HEK293 (cell line): ENCODE data around the gene RAB3B.

Experiments
- CTCF ChIA-PET: fragments of 350-600 bp; formaldehyde crosslinking; extraction: SDS; loops from one replicate; lab custom pipeline; 2021; ENCODE audit warnings: antibody characterized with exemption; lab: Yijun Ruan, JAX
- POLR2A ChIA-PET: fragments of 300-600 bp; formaldehyde crosslinking; extraction: SDS; loops from one replicate; lab custom pipeline; 2020; ENCODE audit warnings: antibody characterized with exemption, inconsistent platforms; lab: Yijun Ruan, JAX
- H3K27ac ChIP-seq: fragments of 200-500 bp; sonication (Bioruptor generic); 2 replicates; pipeline ENCODE4 v1.5.1; 2014; ENCODE audit warnings: low read depth, low read length, control low read depth, inconsistent platforms; ENCODE audit errors: extremely low read depth
- H3K36me3 ChIP-seq, 2 experiments: fragments of 200-500 bp in 1 of 2; sonication (Bioruptor generic) in 1 of 2; 1 replicate in 1 of 2; 2 replicates in 1 of 2; pipeline ENCODE4 v1.5.1; 2014 to 2017; ENCODE audit warnings: inconsistent platforms in 2 of 2, low read length in 2 of 2; ENCODE audit not compliant: control insufficient read depth in 2 of 2, insufficient read depth in 1 of 2
- H3K4me1 ChIP-seq: fragments of 200-500 bp; sonication (Bioruptor generic); 2 replicates; pipeline ENCODE4 v1.5.1; 2014; ENCODE audit warnings: mild to moderate bottlenecking, low read length, inconsistent platforms; ENCODE audit not compliant: control insufficient read depth, insufficient read depth
- H3K4me3 ChIP-seq: 2 replicates; pipeline ENCODE4 v1.5.1; 2011; ENCODE audit warnings: low read depth, mild to moderate bottlenecking, control low read depth, low read length, moderate library complexity
- H3K9me3 ChIP-seq: fragments of 200-500 bp; sonication (Bioruptor generic); 2 replicates; pipeline ENCODE4 v1.5.1; 2014; ENCODE audit warnings: low read depth, low read length, inconsistent platforms; ENCODE audit not compliant: control insufficient read depth, insufficient read depth
- ZBTB17 ChIP-seq: fragments of 450-650 bp; formaldehyde crosslinking; IDR thresholded peaks from 2 replicates; pipeline ENCODE4 v1.5.1; 2016; ENCODE audit warnings: missing biosample characterization, missing genetic modification characterization
- ZBTB8A ChIP-seq: fragments of 450-650 bp; formaldehyde crosslinking; IDR thresholded peaks from 2 replicates; pipeline ENCODE4 v1.5.1; 2016; ENCODE audit warnings: missing biosample characterization, missing genetic modification characterization
- ZNF140 ChIP-seq: fragments of 450-650 bp; formaldehyde crosslinking; IDR thresholded peaks from 2 replicates; pipeline ENCODE4 v1.5.1; 2016; ENCODE audit warnings: missing biosample characterization, missing genetic modification characterization
- ZNF19 ChIP-seq: fragments of 450-650 bp; formaldehyde crosslinking; IDR thresholded peaks from 2 replicates; pipeline ENCODE4; 2016; ENCODE audit warnings: missing biosample characterization, missing genetic modification characterization, low read depth
- ZNF211 ChIP-seq: fragments of 450-650 bp; formaldehyde crosslinking; IDR thresholded peaks from 2 replicates; pipeline ENCODE4 v1.5.1; 2016; ENCODE audit warnings: low read depth, missing biosample characterization, missing genetic modification characterization
- ZNF23 ChIP-seq: fragments of 450-650 bp; formaldehyde crosslinking; IDR thresholded peaks from 2 replicates; pipeline ENCODE4 v1.5.1; 2016; ENCODE audit warnings: missing biosample characterization, missing genetic modification characterization, borderline replicate concordance
- ZNF292 ChIP-seq: fragments of 450-650 bp; formaldehyde crosslinking; IDR thresholded peaks from 2 replicates; pipeline ENCODE4 v1.5.1; 2016; ENCODE audit warnings: low read depth, missing biosample characterization, missing genetic modification characterization, borderline replicate concordance
- ZNF335 ChIP-seq: fragments of 450-650 bp; formaldehyde crosslinking; conservative IDR thresholded peaks from 2 replicates; pipeline ENCODE4 v1.5.1; 2016; ENCODE audit warnings: missing biosample characterization, missing genetic modification characterization
- ZNF354C ChIP-seq: fragments of 450-650 bp; formaldehyde crosslinking; IDR thresholded peaks from 2 replicates; pipeline ENCODE4 v1.5.1; 2016; ENCODE audit warnings: missing biosample characterization, missing genetic modification characterization, low read depth, borderline replicate concordance
- ZNF37A ChIP-seq: fragments of 450-650 bp; IDR thresholded peaks from 2 replicates; pipeline ENCODE4 v1.5.1; 2018; ENCODE audit warnings: missing biosample characterization, missing genetic modification characterization
- ZNF48 ChIP-seq: fragments of 450-650 bp; formaldehyde crosslinking; IDR thresholded peaks from 2 replicates; pipeline ENCODE4 v1.5.1; 2016; ENCODE audit warnings: missing biosample characterization, missing genetic modification characterization
- ZNF501 ChIP-seq: fragments of 450-650 bp; formaldehyde crosslinking; IDR thresholded peaks from 2 replicates; pipeline ENCODE4 v1.5.1; 2016; ENCODE audit warnings: missing biosample characterization, missing genetic modification characterization
- ZNF529 ChIP-seq: fragments of 450-650 bp; formaldehyde crosslinking; IDR thresholded peaks from 2 replicates; pipeline ENCODE4 v1.5.1; 2017; ENCODE audit warnings: missing genetic modification characterization, missing biosample characterization; ENCODE audit not compliant: insufficient replicate concordance
- ZNF660 ChIP-seq: fragments of 450-650 bp; IDR thresholded peaks from 2 replicates; pipeline ENCODE4 v1.5.1; 2018; ENCODE audit warnings: missing biosample characterization, mild to moderate bottlenecking, missing genetic modification characterization
- ZNF837 ChIP-seq: fragments of 450-650 bp; formaldehyde crosslinking; IDR thresholded peaks from 2 replicates; pipeline ENCODE4 v1.5.1; 2016; ENCODE audit warnings: missing biosample characterization, missing genetic modification characterization
- TF ChIP-seq, protein P1 (sequence below): fragments of 450-650 bp; formaldehyde crosslinking; IDR thresholded peaks from 2 replicates; pipeline ENCODE4 v1.5.1; 2016; ENCODE audit warnings: missing biosample characterization, missing genetic modification characterization
- TF ChIP-seq, protein P2 (sequence below): fragments of 450-650 bp; formaldehyde crosslinking; IDR thresholded peaks from 2 replicates; pipeline ENCODE4 v1.5.1; 2016; ENCODE audit warnings: missing biosample characterization, missing genetic modification characterization
- TF ChIP-seq, protein P3 (sequence below): fragments of 450-650 bp; formaldehyde crosslinking; IDR thresholded peaks from 2 replicates; pipeline ENCODE4 v1.5.1; 2016; ENCODE audit warnings: missing biosample characterization, missing genetic modification characterization, borderline replicate concordance
- TF ChIP-seq, protein P4 (sequence below): fragments of 450-650 bp; formaldehyde crosslinking; IDR thresholded peaks from 2 replicates; pipeline ENCODE4 v1.5.1; 2016; ENCODE audit warnings: missing biosample characterization, missing genetic modification characterization
- TF ChIP-seq, protein P5 (sequence below): fragments of 450-650 bp; formaldehyde crosslinking; IDR thresholded peaks from 2 replicates; pipeline ENCODE4 v1.5.1; 2017; ENCODE audit warnings: missing biosample characterization, missing genetic modification characterization
- TF ChIP-seq, protein P6 (sequence below): fragments of 450-650 bp; formaldehyde crosslinking; IDR thresholded peaks from 2 replicates; pipeline ENCODE4 v1.5.1; 2016; ENCODE audit warnings: missing biosample characterization, missing genetic modification characterization, low read depth
- TF ChIP-seq, protein P7 (sequence below): fragments of 450-650 bp; formaldehyde crosslinking; optimal IDR thresholded peaks from 2 replicates; pipeline ENCODE3; 2016; ENCODE audit warnings: missing biosample characterization, mild to moderate bottlenecking, missing genetic modification characterization

The RAB3B gene

DNA sequence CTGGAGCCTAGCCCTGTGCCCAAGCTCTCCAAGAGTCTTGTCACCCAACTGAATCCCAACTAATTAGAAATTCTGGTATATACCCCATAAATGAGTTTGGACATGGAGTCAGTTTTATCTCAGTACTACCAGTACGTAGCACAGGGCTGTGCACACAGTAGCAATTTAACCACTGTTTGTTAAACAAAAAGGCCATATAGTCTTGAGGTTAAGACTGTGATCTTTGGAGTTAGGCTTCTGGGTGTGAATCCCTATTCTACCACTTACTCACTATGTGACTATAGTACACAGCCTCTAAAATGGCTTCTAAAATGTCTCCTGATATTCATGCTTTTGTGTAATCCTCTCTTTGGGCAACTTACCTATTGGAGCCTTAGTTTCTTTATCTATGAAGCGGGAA lies 48.2 kb downstream of the RAB3B start:
- no peak overlapping the region for H3K27ac ChIP-seq
- CTCF ChIA-PET = interaction anchor here (1.1 kb wide), 1 partner anchor 12 kb away, joined by 4 read pairs; no protein-coding TSS in a partner anchor
- H3K4me3 ChIP-seq = no peak overlapping the region
- peaks cover 0 to 3% of the 10 kb centered on the region in 2 experiments; a peak in 1 of 3 replicates for H3K36me3 ChIP-seq
- POLR2A ChIA-PET = no interaction called here
- no peaks in the 10 kb centered on the region for H3K4me1 ChIP-seq
- H3K9me3 ChIP-seq = no peaks in the 10 kb centered on the region
- TF ChIP-seq, protein P1, sequence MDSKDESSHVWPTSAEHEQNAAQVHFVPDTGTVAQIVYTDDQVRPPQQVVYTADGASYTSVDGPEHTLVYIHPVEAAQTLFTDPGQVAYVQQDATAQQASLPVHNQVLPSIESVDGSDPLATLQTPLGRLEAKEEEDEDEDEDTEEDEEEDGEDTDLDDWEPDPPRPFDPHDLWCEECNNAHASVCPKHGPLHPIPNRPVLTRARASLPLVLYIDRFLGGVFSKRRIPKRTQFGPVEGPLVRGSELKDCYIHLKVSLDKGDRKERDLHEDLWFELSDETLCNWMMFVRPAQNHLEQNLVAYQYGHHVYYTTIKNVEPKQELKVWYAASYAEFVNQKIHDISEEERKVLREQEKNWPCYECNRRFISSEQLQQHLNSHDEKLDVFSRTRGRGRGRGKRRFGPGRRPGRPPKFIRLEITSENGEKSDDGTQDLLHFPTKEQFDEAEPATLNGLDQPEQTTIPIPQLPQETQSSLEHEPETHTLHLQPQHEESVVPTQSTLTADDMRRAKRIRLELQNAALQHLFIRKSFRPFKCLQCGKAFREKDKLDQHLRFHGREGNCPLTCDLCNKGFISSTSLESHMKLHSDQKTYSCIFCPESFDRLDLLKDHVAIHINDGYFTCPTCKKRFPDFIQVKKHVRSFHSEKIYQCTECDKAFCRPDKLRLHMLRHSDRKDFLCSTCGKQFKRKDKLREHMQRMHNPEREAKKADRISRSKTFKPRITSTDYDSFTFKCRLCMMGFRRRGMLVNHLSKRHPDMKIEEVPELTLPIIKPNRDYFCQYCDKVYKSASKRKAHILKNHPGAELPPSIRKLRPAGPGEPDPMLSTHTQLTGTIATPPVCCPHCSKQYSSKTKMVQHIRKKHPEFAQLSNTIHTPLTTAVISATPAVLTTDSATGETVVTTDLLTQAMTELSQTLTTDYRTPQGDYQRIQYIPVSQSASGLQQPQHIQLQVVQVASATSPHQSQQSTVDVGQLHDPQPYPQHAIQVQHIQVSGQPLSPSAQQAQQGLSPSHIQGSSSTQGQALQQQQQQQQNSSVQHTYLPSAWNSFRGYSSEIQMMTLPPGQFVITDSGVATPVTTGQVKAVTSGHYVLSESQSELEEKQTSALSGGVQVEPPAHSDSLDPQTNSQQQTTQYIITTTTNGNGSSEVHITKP (tag by site-specific recombination) = no peak
- TF ChIP-seq, protein P2, sequence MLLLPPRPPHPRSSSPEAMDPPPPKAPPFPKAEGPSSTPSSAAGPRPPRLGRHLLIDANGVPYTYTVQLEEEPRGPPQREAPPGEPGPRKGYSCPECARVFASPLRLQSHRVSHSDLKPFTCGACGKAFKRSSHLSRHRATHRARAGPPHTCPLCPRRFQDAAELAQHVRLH (tag by site-specific recombination) = no peak
- TF ChIP-seq ZBTB17 (tag by site-specific recombination) = no peak
- no peak for TF ChIP-seq ZNF211 (tag by site-specific recombination)
- no peak for TF ChIP-seq ZNF37A (tag by site-specific recombination)
- no peak for TF ChIP-seq ZNF48 (tag by site-specific recombination)
- no peak for TF ChIP-seq ZNF837 (tag by site-specific recombination)
- TF ChIP-seq ZNF529 (tag by site-specific recombination) = no peak
- TF ChIP-seq ZNF501 (tag by site-specific recombination) = no peak
- TF ChIP-seq ZNF23 = no peak
- TF ChIP-seq, protein P3, sequence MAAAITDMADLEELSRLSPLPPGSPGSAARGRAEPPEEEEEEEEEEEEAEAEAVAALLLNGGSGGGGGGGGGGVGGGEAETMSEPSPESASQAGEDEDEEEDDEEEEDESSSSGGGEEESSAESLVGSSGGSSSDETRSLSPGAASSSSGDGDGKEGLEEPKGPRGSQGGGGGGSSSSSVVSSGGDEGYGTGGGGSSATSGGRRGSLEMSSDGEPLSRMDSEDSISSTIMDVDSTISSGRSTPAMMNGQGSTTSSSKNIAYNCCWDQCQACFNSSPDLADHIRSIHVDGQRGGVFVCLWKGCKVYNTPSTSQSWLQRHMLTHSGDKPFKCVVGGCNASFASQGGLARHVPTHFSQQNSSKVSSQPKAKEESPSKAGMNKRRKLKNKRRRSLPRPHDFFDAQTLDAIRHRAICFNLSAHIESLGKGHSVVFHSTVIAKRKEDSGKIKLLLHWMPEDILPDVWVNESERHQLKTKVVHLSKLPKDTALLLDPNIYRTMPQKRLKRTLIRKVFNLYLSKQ (tag by site-specific recombination) = no peak

DNA sequence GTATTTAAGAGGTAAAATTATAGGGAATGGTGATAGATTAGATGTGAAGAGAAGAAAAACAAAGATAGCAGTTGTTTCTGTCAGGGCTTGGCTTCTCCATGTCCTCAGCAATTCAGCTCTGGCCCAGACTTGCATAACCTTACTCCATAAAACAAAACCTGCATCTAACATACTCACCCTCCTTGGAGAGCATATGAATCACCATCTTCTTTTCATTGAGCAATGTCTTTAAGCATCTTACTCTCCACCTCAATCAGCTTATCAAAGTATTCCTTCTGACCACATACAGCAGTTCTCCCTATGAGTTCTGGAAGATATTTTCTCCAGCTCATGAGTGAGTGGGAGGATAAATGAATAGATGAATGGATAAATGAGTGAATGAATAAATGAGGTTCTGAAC lies 49.0 kb downstream of the RAB3B start:
- Histone ChIP-seq H3K9me3 (no peaks in the 10 kb centered on the region), H3K27ac (no peak overlapping the region), H3K36me3 (peaks cover 0 to 3% of the 10 kb centered on the region in 2 experiments; a peak in 1 of 3 replicates), H3K4me3 (no peak overlapping the region), H3K4me1 (no peaks in the 10 kb centered on the region)
- POLR2A ChIA-PET = no interaction called here
- CTCF ChIA-PET = interaction anchor here (1.1 kb wide), 1 partner anchor 13 kb away, joined by 4 read pairs; no protein-coding TSS in a partner anchor
- TF ChIP-seq ZNF140 (tag by site-specific recombination) (peak; percentile 99), ZNF292 (tag by site-specific recombination) (no peak), ZNF335 (tag by site-specific recombination) (no peak), ZNF23 (no peak), ZNF354C (tag by site-specific recombination) (no peak), ZBTB8A (tag by site-specific recombination) (no peak), ZNF19 (no peak), ZNF660 (no peak), ZNF837 (tag by site-specific recombination) (no peak)
- TF ChIP-seq, protein P4, sequence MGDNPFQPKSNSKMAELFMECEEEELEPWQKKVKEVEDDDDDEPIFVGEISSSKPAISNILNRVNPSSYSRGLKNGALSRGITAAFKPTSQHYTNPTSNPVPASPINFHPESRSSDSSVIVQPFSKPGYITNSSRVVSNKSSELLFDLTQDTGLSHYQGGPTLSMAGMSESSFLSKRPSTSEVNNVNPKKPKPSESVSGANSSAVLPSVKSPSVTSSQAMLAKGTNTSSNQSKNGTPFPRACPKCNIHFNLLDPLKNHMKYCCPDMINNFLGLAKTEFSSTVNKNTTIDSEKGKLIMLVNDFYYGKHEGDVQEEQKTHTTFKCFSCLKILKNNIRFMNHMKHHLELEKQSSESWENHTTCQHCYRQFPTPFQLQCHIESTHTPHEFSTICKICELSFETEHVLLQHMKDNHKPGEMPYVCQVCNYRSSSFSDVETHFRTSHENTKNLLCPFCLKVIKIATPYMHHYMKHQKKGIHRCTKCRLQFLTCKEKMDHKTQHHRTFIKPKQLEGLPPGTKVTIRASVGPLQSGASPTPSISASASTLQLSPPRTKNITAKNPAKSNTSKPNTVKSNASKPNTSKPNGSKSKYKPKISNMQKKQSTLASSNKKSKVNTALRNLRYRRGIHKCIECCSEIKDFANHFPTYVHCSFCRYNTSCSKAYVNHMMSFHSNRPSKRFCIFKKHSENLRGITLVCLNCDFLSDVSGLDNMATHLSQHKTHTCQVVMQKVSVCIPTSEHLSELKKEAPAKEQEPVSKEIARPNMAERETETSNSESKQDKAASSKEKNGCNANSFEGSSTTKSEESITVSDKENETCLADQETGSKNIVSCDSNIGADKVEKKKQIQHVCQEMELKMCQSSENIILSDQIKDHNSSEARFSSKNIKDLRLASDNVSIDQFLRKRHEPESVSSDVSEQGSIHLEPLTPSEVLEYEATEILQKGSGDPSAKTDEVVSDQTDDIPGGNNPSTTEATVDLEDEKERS = 0 out of 2 replicates have a peak, but pooled peaks have one; percentile 48
- TF ChIP-seq, protein P5, sequence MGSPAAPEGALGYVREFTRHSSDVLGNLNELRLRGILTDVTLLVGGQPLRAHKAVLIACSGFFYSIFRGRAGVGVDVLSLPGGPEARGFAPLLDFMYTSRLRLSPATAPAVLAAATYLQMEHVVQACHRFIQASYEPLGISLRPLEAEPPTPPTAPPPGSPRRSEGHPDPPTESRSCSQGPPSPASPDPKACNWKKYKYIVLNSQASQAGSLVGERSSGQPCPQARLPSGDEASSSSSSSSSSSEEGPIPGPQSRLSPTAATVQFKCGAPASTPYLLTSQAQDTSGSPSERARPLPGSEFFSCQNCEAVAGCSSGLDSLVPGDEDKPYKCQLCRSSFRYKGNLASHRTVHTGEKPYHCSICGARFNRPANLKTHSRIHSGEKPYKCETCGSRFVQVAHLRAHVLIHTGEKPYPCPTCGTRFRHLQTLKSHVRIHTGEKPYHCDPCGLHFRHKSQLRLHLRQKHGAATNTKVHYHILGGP (tag by site-specific recombination) = no peak
- TF ChIP-seq, protein P6, sequence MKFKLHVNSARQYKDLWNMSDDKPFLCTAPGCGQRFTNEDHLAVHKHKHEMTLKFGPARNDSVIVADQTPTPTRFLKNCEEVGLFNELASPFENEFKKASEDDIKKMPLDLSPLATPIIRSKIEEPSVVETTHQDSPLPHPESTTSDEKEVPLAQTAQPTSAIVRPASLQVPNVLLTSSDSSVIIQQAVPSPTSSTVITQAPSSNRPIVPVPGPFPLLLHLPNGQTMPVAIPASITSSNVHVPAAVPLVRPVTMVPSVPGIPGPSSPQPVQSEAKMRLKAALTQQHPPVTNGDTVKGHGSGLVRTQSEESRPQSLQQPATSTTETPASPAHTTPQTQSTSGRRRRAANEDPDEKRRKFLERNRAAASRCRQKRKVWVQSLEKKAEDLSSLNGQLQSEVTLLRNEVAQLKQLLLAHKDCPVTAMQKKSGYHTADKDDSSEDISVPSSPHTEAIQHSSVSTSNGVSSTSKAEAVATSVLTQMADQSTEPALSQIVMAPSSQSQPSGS (tag by site-specific recombination) = no peak
- TF ChIP-seq, protein P7, sequence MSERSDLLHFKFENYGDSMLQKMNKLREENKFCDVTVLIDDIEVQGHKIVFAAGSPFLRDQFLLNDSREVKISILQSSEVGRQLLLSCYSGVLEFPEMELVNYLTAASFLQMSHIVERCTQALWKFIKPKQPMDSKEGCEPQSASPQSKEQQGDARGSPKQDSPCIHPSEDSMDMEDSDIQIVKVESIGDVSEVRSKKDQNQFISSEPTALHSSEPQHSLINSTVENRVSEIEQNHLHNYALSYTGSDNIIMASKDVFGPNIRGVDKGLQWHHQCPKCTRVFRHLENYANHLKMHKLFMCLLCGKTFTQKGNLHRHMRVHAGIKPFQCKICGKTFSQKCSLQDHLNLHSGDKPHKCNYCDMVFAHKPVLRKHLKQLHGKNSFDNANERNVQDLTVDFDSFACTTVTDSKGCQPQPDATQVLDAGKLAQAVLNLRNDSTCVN = no peak
